Measurements from ENCODE around the gene POLR1D. TPM values are rescaled to one million over a fixed set of nuclear protein-coding genes. Genes with fewer than 3 reads are reported as not detected.

POLR1D gene
- total RNA-seq, 1 experiment from 2014 or later: 198 TPM

DNA sequence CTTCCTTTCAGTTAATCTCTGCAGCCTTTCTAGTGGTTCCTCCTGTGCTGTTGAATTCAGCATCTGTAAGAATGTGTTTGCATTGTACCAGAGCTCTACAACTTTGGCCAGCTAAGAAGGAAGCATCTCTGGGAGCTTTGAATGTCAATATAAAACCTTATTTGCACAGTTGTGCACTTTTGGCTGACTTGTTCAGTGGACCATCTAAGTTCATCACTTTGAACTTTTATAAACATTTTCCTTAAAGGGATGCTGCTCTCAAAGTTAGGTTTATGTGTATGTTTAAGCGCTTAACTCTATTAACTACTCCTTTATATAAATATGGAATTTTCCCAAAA, 15.6 kb downstream of the POLR1D start:
- H3K4me1 Mint-ChIP-seq: 0 out of 2 replicates have a peak, but pooled peaks cover 3% of the 10 kb centered on the region
- DNase-seq (ENCODE audit: low spot score) (no peak), ATAC-seq (no peak)
- ChIA-PET POLR2A (no interaction called here), CTCF (no interaction called here)
- H3K4me3 Mint-ChIP-seq: no peak overlapping the region
- no peaks in the 10 kb centered on the region for H3K9me3 Mint-ChIP-seq
- H3K27me3 Mint-ChIP-seq (ENCODE audit: low read depth): no peaks in the 10 kb centered on the region
- no peak overlapping the region for H3K27ac Mint-ChIP-seq
- no peak for TF ChIP-seq IRF2 (CRISPR knock-in tag; IDR thresholded peaks at IDR 0.05; ENCODE audit: borderline replicate concordance, low read depth)
- TF ChIP-seq RELA (CRISPR knock-in tag; IDR thresholded peaks at IDR 0.05; ENCODE audit: borderline replicate concordance): no peak
- TF ChIP-seq ZNF423 (CRISPR knock-in tag; IDR thresholded peaks at IDR 0.05): no peak
- TF ChIP-seq KAT7 (CRISPR knock-in tag; IDR thresholded peaks at IDR 0.05; ENCODE audit: borderline replicate concordance): no peak
- TF ChIP-seq, protein P1, sequence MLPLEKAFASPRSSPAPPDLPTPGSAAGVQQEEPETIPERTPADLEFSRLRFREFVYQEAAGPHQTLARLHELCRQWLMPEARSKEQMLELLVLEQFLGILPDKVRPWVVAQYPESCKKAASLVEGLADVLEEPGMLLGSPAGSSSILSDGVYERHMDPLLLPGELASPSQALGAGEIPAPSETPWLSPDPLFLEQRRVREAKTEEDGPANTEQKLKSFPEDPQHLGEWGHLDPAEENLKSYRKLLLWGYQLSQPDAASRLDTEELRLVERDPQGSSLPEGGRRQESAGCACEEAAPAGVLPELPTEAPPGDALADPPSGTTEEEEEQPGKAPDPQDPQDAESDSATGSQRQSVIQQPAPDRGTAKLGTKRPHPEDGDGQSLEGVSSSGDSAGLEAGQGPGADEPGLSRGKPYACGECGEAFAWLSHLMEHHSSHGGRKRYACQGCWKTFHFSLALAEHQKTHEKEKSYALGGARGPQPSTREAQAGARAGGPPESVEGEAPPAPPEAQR (CRISPR knock-in tag; IDR thresholded peaks at IDR 0.05): no peak
- TF ChIP-seq, protein P2, sequence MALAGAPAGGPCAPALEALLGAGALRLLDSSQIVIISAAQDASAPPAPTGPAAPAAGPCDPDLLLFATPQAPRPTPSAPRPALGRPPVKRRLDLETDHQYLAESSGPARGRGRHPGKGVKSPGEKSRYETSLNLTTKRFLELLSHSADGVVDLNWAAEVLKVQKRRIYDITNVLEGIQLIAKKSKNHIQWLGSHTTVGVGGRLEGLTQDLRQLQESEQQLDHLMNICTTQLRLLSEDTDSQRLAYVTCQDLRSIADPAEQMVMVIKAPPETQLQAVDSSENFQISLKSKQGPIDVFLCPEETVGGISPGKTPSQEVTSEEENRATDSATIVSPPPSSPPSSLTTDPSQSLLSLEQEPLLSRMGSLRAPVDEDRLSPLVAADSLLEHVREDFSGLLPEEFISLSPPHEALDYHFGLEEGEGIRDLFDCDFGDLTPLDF (CRISPR knock-in tag; IDR thresholded peaks at IDR 0.05): no peak
- TF ChIP-seq, protein P3, sequence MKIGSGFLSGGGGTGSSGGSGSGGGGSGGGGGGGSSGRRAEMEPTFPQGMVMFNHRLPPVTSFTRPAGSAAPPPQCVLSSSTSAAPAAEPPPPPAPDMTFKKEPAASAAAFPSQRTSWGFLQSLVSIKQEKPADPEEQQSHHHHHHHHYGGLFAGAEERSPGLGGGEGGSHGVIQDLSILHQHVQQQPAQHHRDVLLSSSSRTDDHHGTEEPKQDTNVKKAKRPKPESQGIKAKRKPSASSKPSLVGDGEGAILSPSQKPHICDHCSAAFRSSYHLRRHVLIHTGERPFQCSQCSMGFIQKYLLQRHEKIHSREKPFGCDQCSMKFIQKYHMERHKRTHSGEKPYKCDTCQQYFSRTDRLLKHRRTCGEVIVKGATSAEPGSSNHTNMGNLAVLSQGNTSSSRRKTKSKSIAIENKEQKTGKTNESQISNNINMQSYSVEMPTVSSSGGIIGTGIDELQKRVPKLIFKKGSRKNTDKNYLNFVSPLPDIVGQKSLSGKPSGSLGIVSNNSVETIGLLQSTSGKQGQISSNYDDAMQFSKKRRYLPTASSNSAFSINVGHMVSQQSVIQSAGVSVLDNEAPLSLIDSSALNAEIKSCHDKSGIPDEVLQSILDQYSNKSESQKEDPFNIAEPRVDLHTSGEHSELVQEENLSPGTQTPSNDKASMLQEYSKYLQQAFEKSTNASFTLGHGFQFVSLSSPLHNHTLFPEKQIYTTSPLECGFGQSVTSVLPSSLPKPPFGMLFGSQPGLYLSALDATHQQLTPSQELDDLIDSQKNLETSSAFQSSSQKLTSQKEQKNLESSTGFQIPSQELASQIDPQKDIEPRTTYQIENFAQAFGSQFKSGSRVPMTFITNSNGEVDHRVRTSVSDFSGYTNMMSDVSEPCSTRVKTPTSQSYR (CRISPR knock-in tag; IDR thresholded peaks at IDR 0.05): no peak
- TF ChIP-seq E2F5 (CRISPR knock-in tag; IDR thresholded peaks at IDR 0.05): no peak
- no peak for TF ChIP-seq SMAD4 (CRISPR knock-in tag; IDR thresholded peaks at IDR 0.05)
- TF ChIP-seq ZNF317 (CRISPR knock-in tag; IDR thresholded peaks at IDR 0.05; ENCODE audit: borderline replicate concordance, low read depth): no peak
- TF ChIP-seq SOX15 (CRISPR knock-in tag; IDR thresholded peaks at IDR 0.05): no peak
- TF ChIP-seq, protein P4, sequence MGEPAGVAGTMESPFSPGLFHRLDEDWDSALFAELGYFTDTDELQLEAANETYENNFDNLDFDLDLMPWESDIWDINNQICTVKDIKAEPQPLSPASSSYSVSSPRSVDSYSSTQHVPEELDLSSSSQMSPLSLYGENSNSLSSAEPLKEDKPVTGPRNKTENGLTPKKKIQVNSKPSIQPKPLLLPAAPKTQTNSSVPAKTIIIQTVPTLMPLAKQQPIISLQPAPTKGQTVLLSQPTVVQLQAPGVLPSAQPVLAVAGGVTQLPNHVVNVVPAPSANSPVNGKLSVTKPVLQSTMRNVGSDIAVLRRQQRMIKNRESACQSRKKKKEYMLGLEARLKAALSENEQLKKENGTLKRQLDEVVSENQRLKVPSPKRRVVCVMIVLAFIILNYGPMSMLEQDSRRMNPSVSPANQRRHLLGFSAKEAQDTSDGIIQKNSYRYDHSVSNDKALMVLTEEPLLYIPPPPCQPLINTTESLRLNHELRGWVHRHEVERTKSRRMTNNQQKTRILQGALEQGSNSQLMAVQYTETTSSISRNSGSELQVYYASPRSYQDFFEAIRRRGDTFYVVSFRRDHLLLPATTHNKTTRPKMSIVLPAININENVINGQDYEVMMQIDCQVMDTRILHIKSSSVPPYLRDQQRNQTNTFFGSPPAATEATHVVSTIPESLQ (CRISPR knock-in tag; IDR thresholded peaks at IDR 0.05): no peak
- H3K36me3 Mint-ChIP-seq: no peaks in the 10 kb centered on the region

DNA sequence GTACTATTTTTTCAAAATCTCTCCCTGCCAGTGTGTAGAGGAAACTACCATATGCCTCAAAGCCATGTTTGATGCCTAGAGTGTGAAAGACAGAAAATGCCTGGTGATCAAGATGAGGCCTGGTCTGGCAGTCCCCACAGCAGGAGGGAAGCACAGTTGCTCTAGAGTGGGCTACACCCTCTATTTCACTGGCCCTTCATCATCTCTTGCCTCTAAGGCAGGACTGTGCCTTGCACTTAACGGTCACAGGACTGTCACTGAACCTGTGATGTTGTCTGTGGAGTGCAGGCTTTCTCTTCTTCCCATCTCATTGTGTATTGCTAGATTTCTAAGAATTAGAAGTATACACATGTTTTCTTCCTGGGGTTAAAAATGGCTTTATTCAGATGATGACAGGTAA, 16.3 kb downstream of the POLR1D start:
- Mint-ChIP-seq H3K4me1 (0 out of 2 replicates have a peak, but pooled peaks cover 3% of the 10 kb centered on the region), H3K27me3 (ENCODE audit: low read depth) (no peaks in the 10 kb centered on the region), H3K27ac (no peak overlapping the region), H3K36me3 (no peaks in the 10 kb centered on the region), H3K9me3 (no peaks in the 10 kb centered on the region), H3K4me3 (no peak overlapping the region)
- no peak for DNase-seq (ENCODE audit: low spot score)
- no peak for ATAC-seq
- CTCF ChIA-PET: interaction anchor here (0.7 to 0.8 kb wide), 2 partner anchors 16 to 30 kb away, joined by 3 read pairs; no protein-coding TSS in a partner anchor
- POLR2A ChIA-PET: interaction anchor here (1.1 to 1.7 kb wide), 2 partner anchors 15 to 17 kb away, joined by 3 to 7 read pairs; partner anchors contain the start of gene LNX2
- TF ChIP-seq, protein P5, sequence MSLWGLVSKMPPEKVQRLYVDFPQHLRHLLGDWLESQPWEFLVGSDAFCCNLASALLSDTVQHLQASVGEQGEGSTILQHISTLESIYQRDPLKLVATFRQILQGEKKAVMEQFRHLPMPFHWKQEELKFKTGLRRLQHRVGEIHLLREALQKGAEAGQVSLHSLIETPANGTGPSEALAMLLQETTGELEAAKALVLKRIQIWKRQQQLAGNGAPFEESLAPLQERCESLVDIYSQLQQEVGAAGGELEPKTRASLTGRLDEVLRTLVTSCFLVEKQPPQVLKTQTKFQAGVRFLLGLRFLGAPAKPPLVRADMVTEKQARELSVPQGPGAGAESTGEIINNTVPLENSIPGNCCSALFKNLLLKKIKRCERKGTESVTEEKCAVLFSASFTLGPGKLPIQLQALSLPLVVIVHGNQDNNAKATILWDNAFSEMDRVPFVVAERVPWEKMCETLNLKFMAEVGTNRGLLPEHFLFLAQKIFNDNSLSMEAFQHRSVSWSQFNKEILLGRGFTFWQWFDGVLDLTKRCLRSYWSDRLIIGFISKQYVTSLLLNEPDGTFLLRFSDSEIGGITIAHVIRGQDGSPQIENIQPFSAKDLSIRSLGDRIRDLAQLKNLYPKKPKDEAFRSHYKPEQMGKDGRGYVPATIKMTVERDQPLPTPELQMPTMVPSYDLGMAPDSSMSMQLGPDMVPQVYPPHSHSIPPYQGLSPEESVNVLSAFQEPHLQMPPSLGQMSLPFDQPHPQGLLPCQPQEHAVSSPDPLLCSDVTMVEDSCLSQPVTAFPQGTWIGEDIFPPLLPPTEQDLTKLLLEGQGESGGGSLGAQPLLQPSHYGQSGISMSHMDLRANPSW (CRISPR knock-in tag; conservative IDR thresholded peaks at IDR 0.05; ENCODE audit: low read depth): no peak
- TF ChIP-seq PRRX2 (CRISPR knock-in tag; IDR thresholded peaks at IDR 0.05): no peak
- TF ChIP-seq, protein P6, sequence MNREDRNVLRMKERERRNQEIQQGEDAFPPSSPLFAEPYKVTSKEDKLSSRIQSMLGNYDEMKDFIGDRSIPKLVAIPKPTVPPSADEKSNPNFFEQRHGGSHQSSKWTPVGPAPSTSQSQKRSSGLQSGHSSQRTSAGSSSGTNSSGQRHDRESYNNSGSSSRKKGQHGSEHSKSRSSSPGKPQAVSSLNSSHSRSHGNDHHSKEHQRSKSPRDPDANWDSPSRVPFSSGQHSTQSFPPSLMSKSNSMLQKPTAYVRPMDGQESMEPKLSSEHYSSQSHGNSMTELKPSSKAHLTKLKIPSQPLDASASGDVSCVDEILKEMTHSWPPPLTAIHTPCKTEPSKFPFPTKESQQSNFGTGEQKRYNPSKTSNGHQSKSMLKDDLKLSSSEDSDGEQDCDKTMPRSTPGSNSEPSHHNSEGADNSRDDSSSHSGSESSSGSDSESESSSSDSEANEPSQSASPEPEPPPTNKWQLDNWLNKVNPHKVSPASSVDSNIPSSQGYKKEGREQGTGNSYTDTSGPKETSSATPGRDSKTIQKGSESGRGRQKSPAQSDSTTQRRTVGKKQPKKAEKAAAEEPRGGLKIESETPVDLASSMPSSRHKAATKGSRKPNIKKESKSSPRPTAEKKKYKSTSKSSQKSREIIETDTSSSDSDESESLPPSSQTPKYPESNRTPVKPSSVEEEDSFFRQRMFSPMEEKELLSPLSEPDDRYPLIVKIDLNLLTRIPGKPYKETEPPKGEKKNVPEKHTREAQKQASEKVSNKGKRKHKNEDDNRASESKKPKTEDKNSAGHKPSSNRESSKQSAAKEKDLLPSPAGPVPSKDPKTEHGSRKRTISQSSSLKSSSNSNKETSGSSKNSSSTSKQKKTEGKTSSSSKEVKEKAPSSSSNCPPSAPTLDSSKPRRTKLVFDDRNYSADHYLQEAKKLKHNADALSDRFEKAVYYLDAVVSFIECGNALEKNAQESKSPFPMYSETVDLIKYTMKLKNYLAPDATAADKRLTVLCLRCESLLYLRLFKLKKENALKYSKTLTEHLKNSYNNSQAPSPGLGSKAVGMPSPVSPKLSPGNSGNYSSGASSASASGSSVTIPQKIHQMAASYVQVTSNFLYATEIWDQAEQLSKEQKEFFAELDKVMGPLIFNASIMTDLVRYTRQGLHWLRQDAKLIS (CRISPR knock-in tag; IDR thresholded peaks at IDR 0.05; ENCODE audit: borderline replicate concordance): no peak
- TF ChIP-seq ZMAT4 (CRISPR knock-in tag; IDR thresholded peaks at IDR 0.05): no peak
- no peak for TF ChIP-seq NR2C2 (CRISPR knock-in tag; IDR thresholded peaks at IDR 0.05)
- TF ChIP-seq ELF4 (CRISPR knock-in tag; IDR thresholded peaks at IDR 0.05; ENCODE audit: low read depth): no peak
- TF ChIP-seq TEAD4 (CRISPR knock-in tag; IDR thresholded peaks at IDR 0.05): no peak
